Measurements from ENCODE around the gene DNM2. TPM values are rescaled to one million over a fixed set of nuclear protein-coding genes. Genes with fewer than 3 reads are reported as not detected.

Gene DNM2
- total and polyA plus RNA-seq, 9 of the 15 experiments (the other 6 are each of a cell fraction or from before 2014, with no cell fraction given): 2.2 to 161 (median 72.6) TPM

- TF ChIP-seq, protein P1, sequence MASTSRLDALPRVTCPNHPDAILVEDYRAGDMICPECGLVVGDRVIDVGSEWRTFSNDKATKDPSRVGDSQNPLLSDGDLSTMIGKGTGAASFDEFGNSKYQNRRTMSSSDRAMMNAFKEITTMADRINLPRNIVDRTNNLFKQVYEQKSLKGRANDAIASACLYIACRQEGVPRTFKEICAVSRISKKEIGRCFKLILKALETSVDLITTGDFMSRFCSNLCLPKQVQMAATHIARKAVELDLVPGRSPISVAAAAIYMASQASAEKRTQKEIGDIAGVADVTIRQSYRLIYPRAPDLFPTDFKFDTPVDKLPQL (IDR thresholded peaks at IDR 0.05; ENCODE audit: extremely low read depth, insufficient read length): no peak
- TF ChIP-seq CBX1 (IDR thresholded peaks at IDR 0.05; ENCODE audit: low read depth) (peak; percentile 68; the same call in 1 of the 2 replicates), ELF4 (CRISPR knock-in tag; IDR thresholded peaks at IDR 0.05) (no peak), NBN (IDR thresholded peaks at IDR 0.05; ENCODE audit: low read depth) (no peak), NFE2 (IDR thresholded peaks at IDR 0.05; ENCODE audit: low read depth) (no peak), FOXA1 (IDR thresholded peaks at IDR 0.05; ENCODE audit: borderline replicate concordance) (no peak), MAFF (IDR thresholded peaks at IDR 0.05; ENCODE audit: low read length) (no peak), EZH2 (IDR thresholded peaks at IDR 0.05; ENCODE audit: borderline replicate concordance, low read depth, low read length) (no peak), ZNF324 (CRISPR knock-in tag; IDR thresholded peaks at IDR 0.05) (no peak), HDAC2 (IDR thresholded peaks at IDR 0.05) (peak; percentile 41; the same call in 1 of the 2 replicates), MAZ (CRISPR knock-in tag; conservative IDR thresholded peaks at IDR 0.05 in 1 of 2, IDR thresholded peaks at IDR 0.05 in 1 of 2) (no peak), RCOR1 (IDR thresholded peaks at IDR 0.05; ENCODE audit: borderline replicate concordance in 1 of 2, low read depth in 2 of 2, low read length in 2 of 2) (0 out of 4 replicates have a peak, but pooled peaks of 1 of the 2 experiments have one; percentile 13), PURB (CRISPR knock-in tag; IDR thresholded peaks at IDR 0.05; ENCODE audit: low read depth) (no peak), SIRT6 (IDR thresholded peaks at IDR 0.05; ENCODE audit: low read depth, low read length) (no peak), POLR2G (IDR thresholded peaks at IDR 0.05; ENCODE audit: low read depth, low read length) (no peak), ZKSCAN3 (CRISPR knock-in tag; IDR thresholded peaks at IDR 0.05) (no peak), ZNF140 (CRISPR knock-in tag; IDR thresholded peaks at IDR 0.05) (no peak), EWSR1 (IDR thresholded peaks at IDR 0.05; ENCODE audit: borderline replicate concordance, low read depth, partially characterized antibody) (no peak), KLF1 (tag; IDR thresholded peaks at IDR 0.05) (no peak), BCOR (IDR thresholded peaks at IDR 0.05) (peak; percentile 92; the same call in 1 of the 2 replicates), CHD4 (IDR thresholded peaks at IDR 0.05; ENCODE audit: insufficient read depth, insufficient replicate concordance, low read depth, low read length, poor library complexity, severe bottlenecking) (peak; percentile 43), EGR1 (conservative IDR thresholded peaks at IDR 0.05) (no peak)
- TF ChIP-seq, protein P2, sequence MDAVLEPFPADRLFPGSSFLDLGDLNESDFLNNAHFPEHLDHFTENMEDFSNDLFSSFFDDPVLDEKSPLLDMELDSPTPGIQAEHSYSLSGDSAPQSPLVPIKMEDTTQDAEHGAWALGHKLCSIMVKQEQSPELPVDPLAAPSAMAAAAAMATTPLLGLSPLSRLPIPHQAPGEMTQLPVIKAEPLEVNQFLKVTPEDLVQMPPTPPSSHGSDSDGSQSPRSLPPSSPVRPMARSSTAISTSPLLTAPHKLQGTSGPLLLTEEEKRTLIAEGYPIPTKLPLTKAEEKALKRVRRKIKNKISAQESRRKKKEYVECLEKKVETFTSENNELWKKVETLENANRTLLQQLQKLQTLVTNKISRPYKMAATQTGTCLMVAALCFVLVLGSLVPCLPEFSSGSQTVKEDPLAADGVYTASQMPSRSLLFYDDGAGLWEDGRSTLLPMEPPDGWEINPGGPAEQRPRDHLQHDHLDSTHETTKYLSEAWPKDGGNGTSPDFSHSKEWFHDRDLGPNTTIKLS (IDR thresholded peaks at IDR 0.05; ENCODE audit: borderline replicate concordance, low read depth): no peak
- TF ChIP-seq, protein P3, sequence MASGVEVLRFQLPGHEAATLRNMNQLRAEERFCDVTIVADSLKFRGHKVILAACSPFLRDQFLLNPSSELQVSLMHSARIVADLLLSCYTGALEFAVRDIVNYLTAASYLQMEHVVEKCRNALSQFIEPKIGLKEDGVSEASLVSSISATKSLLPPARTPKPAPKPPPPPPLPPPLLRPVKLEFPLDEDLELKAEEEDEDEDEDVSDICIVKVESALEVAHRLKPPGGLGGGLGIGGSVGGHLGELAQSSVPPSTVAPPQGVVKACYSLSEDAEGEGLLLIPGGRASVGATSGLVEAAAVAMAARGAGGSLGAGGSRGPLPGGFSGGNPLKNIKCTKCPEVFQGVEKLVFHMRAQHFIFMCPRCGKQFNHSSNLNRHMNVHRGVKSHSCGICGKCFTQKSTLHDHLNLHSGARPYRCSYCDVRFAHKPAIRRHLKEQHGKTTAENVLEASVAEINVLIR (CRISPR knock-in tag; IDR thresholded peaks at IDR 0.05): no peak
Measured at GRCh38 chr19:10768936-10769335, 51.1 kb downstream of the DNM2 start (continued).
